ENCODE measurements around the gene PACS1.

DNA sequence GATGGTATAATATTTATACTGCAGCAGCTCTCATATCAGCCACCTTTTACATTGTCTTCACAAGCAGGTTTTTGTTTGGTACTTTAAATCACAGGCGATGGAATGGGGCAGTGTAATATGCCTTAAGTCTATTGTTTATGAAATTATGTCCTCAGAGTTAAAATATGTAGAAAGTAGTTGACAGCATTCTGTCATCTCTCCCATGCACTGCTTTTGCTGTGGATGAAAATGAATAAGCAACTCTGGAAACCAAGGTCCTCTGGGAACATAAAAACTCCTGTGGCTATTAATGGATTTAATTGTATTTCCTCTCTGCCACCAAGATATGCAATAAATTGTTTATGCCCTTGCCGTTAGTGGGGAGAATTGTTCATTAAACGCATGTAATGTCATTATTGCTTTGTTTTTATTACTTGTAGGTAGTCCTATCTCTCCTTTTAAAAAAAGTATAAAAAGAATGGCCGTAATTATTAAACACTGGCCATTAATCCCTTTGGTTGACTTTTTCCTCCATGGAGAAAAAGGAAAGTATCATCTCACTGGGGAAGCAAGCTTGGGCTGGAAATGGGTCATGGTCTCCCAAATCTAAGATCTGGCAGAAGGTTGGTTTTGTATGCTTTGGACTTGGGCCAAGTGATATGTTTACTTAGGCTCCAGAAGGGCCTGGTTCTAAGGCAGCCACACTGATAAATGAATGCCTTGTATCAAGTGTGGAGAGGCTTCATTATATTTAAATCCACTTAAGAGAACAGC is 13.1 kb downstream of the PACS1 start:
- TF ChIP-seq CTCF (IDR thresholded peaks at IDR 0.05) (no peak), POLR2A (IDR thresholded peaks at IDR 0.05) (no peak)

Data from right lobe of liver (tissue), 4 donors.